HCT116 (cell line): ENCODE data around the gene SPATA25. TPM values are rescaled to one million over a fixed set of nuclear protein-coding genes. Genes with fewer than 3 reads are reported as not detected.

Experiments
- ATAC-seq: fragments of 200-7000 bp; cut with Tn5 transposase; 2 replicates; pipeline ENCODE4 v1.9.1; 2020; ENCODE audit warnings: mild to moderate bottlenecking, moderate library complexity
- BruUV-seq: library from RNA; stranded (reverse); fragments of 400-500 nt; replicated peaks from 2 replicates; lab custom pipeline; 2021; lab: Mats Ljungman, UMichigan
- CTCF ChIA-PET: fragments of 300-600 bp; sonication (Branson Sonifier 250); formaldehyde crosslinking; loops from one replicate; lab custom pipeline; 2021; ENCODE audit warnings: antibody characterized with exemption; lab: Charles Lee
- POLR2A ChIA-PET: fragments of 300-600, 350-600 bp; sonication (Branson Sonifier 250); formaldehyde crosslinking; loops from one replicate; lab custom pipeline; 2021; ENCODE audit warnings: antibody characterized with exemption; lab: Charles Lee
- RAD21 ChIA-PET, 2 experiments: fragments of 300-600 bp; sonication (Branson Sonifier 250); formaldehyde crosslinking; loops; one replicate each; lab custom pipeline; 2023; ENCODE audit warnings: low total read pairs in 2 of 2; ENCODE audit not compliant: uncharacterized antibody in 2 of 2, unreplicated experiment in 2 of 2, low non-redundant PET in 1 of 2; lab: Charles Lee
- DNase-seq: peaks from one replicate; pipeline ENCODE4 v3.0.0-alpha.2; 2010; ENCODE audit warnings: low read depth, low spot score
- H2AFZ ChIP-seq: fragments of 200-600 bp; shearing (Covaris generic), sonication (generic); 2 replicates; pipeline ENCODE4 v1.6.1; 2017; ENCODE audit warnings: low read depth, mixed run types, mixed read lengths, antibody characterized with exemption, low read length; ENCODE audit not compliant: poor library complexity, severe bottlenecking
- H3K27ac ChIP-seq: 2 replicates; pipeline ENCODE4 v1.5.1; 2012; ENCODE audit warnings: low read depth, low read length
- H3K27me3 ChIP-seq: fragments of 200-600 bp; sonication (generic); 2 replicates; pipeline ENCODE4 v1.6.1; 2016; ENCODE audit warnings: mixed run types, low read length, mixed read lengths; ENCODE audit not compliant: insufficient read depth
- H3K36me3 ChIP-seq, 2 experiments: fragments of 200-500 bp in 1 of 2; fragments of 200-600 bp in 1 of 2; sonication (Bioruptor generic) in 1 of 2; sonication (generic) in 1 of 2; 2 replicates each; pipeline versions ENCODE4 v1.5.1 to v1.6.1; 2014 to 2016; ENCODE audit warnings: low read length in 2 of 2, inconsistent platforms in 1 of 2, mixed read lengths in 1 of 2, mixed run types in 1 of 2; ENCODE audit not compliant: insufficient read depth in 2 of 2, control insufficient read depth in 1 of 2
- H3K4me1 ChIP-seq, 2 experiments: fragments of 200-600 bp in 1 of 2; sonication (generic) in 1 of 2; 2 replicates each; pipeline versions ENCODE4 v1.5.1 to v1.6.1; 2012 to 2017; ENCODE audit warnings: low read length in 2 of 2, inconsistent platforms in 1 of 2, mild to moderate bottlenecking in 1 of 2, mixed read lengths in 1 of 2, mixed run types in 1 of 2, moderate library complexity in 1 of 2; ENCODE audit not compliant: insufficient read depth in 2 of 2, control insufficient read depth in 1 of 2
- H3K4me2 ChIP-seq: fragments of 200-600 bp; sonication (generic); 2 replicates; pipeline ENCODE4 v1.6.1; 2017; ENCODE audit warnings: mixed run types, low read length, mixed read lengths
- H3K4me3 ChIP-seq, 2 experiments: fragments of 200-600 bp in 1 of 2; sonication (generic) in 1 of 2; replicated peaks in 1 of 2; 2 replicates each; pipeline ENCODE4 v1.5.1; 2011 to 2016; ENCODE audit warnings: low read length in 2 of 2, control low read depth in 1 of 2, low read depth in 1 of 2, mild to moderate bottlenecking in 1 of 2, mixed read lengths in 1 of 2, mixed run types in 1 of 2
- H3K79me2 ChIP-seq: fragments of 200-600 bp; sonication (generic); 2 replicates; pipeline ENCODE4 v1.6.1; 2017; ENCODE audit warnings: mild to moderate bottlenecking, mixed run types, low read length, moderate library complexity, mixed read lengths; ENCODE audit not compliant: insufficient read depth
- H3K9ac ChIP-seq: fragments of 200-600 bp; sonication (generic); 2 replicates; pipeline ENCODE4 v1.6.1; 2016; ENCODE audit warnings: low read length, mixed read lengths
- H3K9me2 ChIP-seq: fragments of 200-600 bp; sonication (generic), shearing (Covaris generic); 2 replicates; pipeline ENCODE4 v1.6.1; 2017; ENCODE audit warnings: mixed run types, mild to moderate bottlenecking, moderate library complexity; ENCODE audit not compliant: insufficient read depth
- H3K9me3 ChIP-seq, 2 experiments: fragments of 200-500 bp in 1 of 2; fragments of 200-600 bp in 1 of 2; sonication (Bioruptor generic) in 1 of 2; sonication (generic) in 1 of 2; 2 replicates each; pipeline ENCODE4 v1.6.1; 2014 to 2017; ENCODE audit warnings: low read length in 2 of 2, mixed read lengths in 2 of 2, inconsistent platforms in 1 of 2, low read depth in 1 of 2, mild to moderate bottlenecking in 1 of 2, mixed run types in 1 of 2, moderate library complexity in 1 of 2; ENCODE audit not compliant: control insufficient read depth in 1 of 2, insufficient read depth in 1 of 2
- H4K20me1 ChIP-seq: fragments of 200-600 bp; sonication (generic), shearing (Covaris generic); 2 replicates; pipeline ENCODE4 v1.6.1; 2017; ENCODE audit warnings: mixed run types, mild to moderate bottlenecking, moderate library complexity; ENCODE audit not compliant: insufficient read depth
- ATF3 ChIP-seq: IDR thresholded peaks from 2 replicates; pipeline ENCODE4 v1.6.1; 2012
- CTCF ChIP-seq, 3 experiments: fragments of 200-600 bp in 1 of 3; sonication (generic) in 1 of 3; IDR thresholded peaks in 2 of 3; conservative IDR thresholded peaks in 1 of 3; 2 replicates each; pipeline ENCODE4 v1.5.1; 2012 to 2017; ENCODE audit warnings: low read depth in 2 of 3, low read length in 2 of 3, antibody characterized with exemption in 1 of 3, borderline replicate concordance in 1 of 3, control low read depth in 1 of 3, mild to moderate bottlenecking in 1 of 3, mixed read lengths in 1 of 3, mixed run types in 1 of 3, moderate library complexity in 1 of 3; ENCODE audit not compliant: insufficient read depth in 1 of 3
- ELF1 ChIP-seq: IDR thresholded peaks from 2 replicates; pipeline ENCODE4 v1.6.1; 2012; ENCODE audit warnings: low read depth, borderline replicate concordance
- EZH2phosphoT487 ChIP-seq: fragments of 200-600 bp; IDR thresholded peaks from 2 replicates; pipeline ENCODE4 v1.6.1; 2018; ENCODE audit warnings: antibody characterized with exemption, borderline replicate concordance
- FOSL1 ChIP-seq: IDR thresholded peaks from 2 replicates; pipeline ENCODE4 v1.6.1; 2012; ENCODE audit warnings: low read depth
- POLR2AphosphoS5 ChIP-seq: IDR thresholded peaks from 2 replicates; pipeline ENCODE4 v1.6.1; 2011; ENCODE audit warnings: mild to moderate bottlenecking, low read depth, low read length, moderate library complexity
- RAD21 ChIP-seq: IDR thresholded peaks from 2 replicates; pipeline ENCODE4 v1.6.1; 2012; ENCODE audit warnings: low read depth, mild to moderate bottlenecking
- REST ChIP-seq: IDR thresholded peaks from 2 replicates; pipeline ENCODE4 v1.6.1; 2012; ENCODE audit warnings: low read depth
- SIN3A ChIP-seq: IDR thresholded peaks from 2 replicates; pipeline ENCODE4 v1.6.1; 2012; ENCODE audit warnings: low read depth
- SP1 ChIP-seq: IDR thresholded peaks from 2 replicates; pipeline ENCODE4 v1.6.1; 2012; ENCODE audit warnings: low read depth
- TCF7L2 ChIP-seq: IDR thresholded peaks from 2 replicates; pipeline ENCODE4 v1.7.0; 2011; ENCODE audit warnings: borderline replicate concordance, inconsistent platforms; ENCODE audit not compliant: insufficient read depth, insufficient read length; ENCODE audit errors: extremely low read depth
- YY1 ChIP-seq: IDR thresholded peaks from 2 replicates; pipeline ENCODE4 v1.6.1; 2011; ENCODE audit warnings: low read length, low read depth, moderate library complexity, mild to moderate bottlenecking; ENCODE audit not compliant: insufficient replicate concordance; ENCODE audit errors: extremely low read depth
- ZBTB33 ChIP-seq: IDR thresholded peaks from 2 replicates; pipeline ENCODE4 v1.6.1; 2011; ENCODE audit warnings: mild to moderate bottlenecking, low read length, moderate library complexity; ENCODE audit not compliant: insufficient replicate concordance; ENCODE audit errors: extremely low read depth
- ZFX ChIP-seq: fragments of 450-650 bp; IDR thresholded peaks from 2 replicates; pipeline ENCODE4 v1.6.1; 2017
- ZNF274 ChIP-seq: fragments of 200-500 bp; sonication (Bioruptor generic); IDR thresholded peaks from 2 replicates; pipeline ENCODE4 v1.6.1; 2014; ENCODE audit warnings: mild to moderate bottlenecking, low read depth, low read length, inconsistent platforms
- intact Hi-C: fragments of 100-400 bp; cut with micrococcal nuclease; formaldehyde crosslinking; loops from 2 replicates; pipeline ENCODE4 v1.10.0; 2022
- total RNA-seq: library from RNA; stranded (reverse); gene quantifications from one replicate; pipeline ENCODE4 v1.2.1, GENCODE V29; 2021; ENCODE audit not compliant: unreplicated experiment

The SPATA25 gene
- total RNA-seq, 1 experiment from 2014 or later: 0.42 TPM

GRCh38 chr20:45882469-45883099, 4.8 kb downstream of the SPATA25 start:
- Histone ChIP-seq H3K9me2 (no peaks in the 10 kb centered on the region), H3K27me3 (no peaks in the 10 kb centered on the region), H3K4me3 (no peak overlapping the region), H3K9ac (no peak overlapping the region), H3K79me2 (peaks cover 19% of the 10 kb centered on the region), H3K27ac (no peak overlapping the region), H3K36me3 (peaks cover 8 to 18% of the 10 kb centered on the region in 2 experiments; a peak in 2 of 4 replicates), H3K4me1 (peaks cover 16 to 27% of the 10 kb centered on the region in 2 experiments), H2AFZ (no peak overlapping the region), H3K4me2 (peak overlapping the region; percentile 76; the same call in 1 of the 2 replicates), H3K9me3 (no peaks in the 10 kb centered on the region), H4K20me1 (no peaks in the 10 kb centered on the region)
- RAD21 ChIA-PET: no interaction called here
- intact Hi-C loops: no loop called here
- CTCF ChIA-PET: no interaction called here
- POLR2A ChIA-PET: interaction anchor here (2.3 kb wide), 1 partner anchor 25 kb away, joined by 8 read pairs; the partner anchor contains the start of genes ACOT8 and ZSWIM3
- ATAC-seq (no peak), DNase-seq (no peak)
- TF ChIP-seq ZBTB33 (no peak), TCF7L2 (no peak), FOSL1 (no peak), ELF1 (no peak), SIN3A (no peak), POLR2AphosphoS5 (no peak), EZH2phosphoT487 (no peak), CTCF (IDR thresholded peaks at IDR 0.05 in 2 of 3, conservative IDR thresholded peaks at IDR 0.05 in 1 of 3; ENCODE audit: borderline replicate concordance in 1 of 3, insufficient read depth in 1 of 3, low read depth in 2 of 3, low read length in 2 of 3) (no peak), ZFX (no peak), REST (no peak), YY1 (no peak), ZNF274 (no peak), SP1 (no peak), RAD21 (no peak), ATF3 (no peak)
- no TSS peak for BruUV-seq
